Measurements from ENCODE around the gene CROCC2. TPM values are rescaled to one million over a fixed set of nuclear protein-coding genes. Genes with fewer than 3 reads are reported as not detected.

CROCC2 gene
- polyA plus RNA-seq (2011; rRNA removed) (not detected in 2 replicates), polyA minus RNA-seq (2011; rRNA and poly(A)+ RNA removed) (not detected in 2 replicates)

- TF ChIP-seq CTCF (IDR thresholded peaks at IDR 0.05; ENCODE audit: low read depth, low read length), result no peak
- POLR2A ChIA-PET, result no interaction called here
- Histone ChIP-seq H3K27me3 (ENCODE audit: control insufficient read depth, insufficient read depth, low read length) (peaks cover 7% of the 10 kb centered on the region), H3K9me3 (ENCODE audit: control insufficient read depth, insufficient read depth, low read length) (no peaks in the 10 kb centered on the region; the same call in 1 of the 2 replicates), H3K27ac (ENCODE audit: low read depth, low read length) (no peak within 1 kb of the TSS), H3K4me3 (ENCODE audit: low read depth, low read length) (no peak within 1 kb of the TSS)
- no peak for DNase-seq (ENCODE audit: low read depth, low spot score)
- CTCF ChIA-PET, result no interaction called here
Observed at GRCh38 chr2:240906141-240906910, at the start of gene CROCC2. Gene CROCC2 (plus strand): TSS chr2:240906336. CDS start chr2:240906514, 178 bp downstream.

- ChIA-PET POLR2A (no interaction called here), CTCF (interaction anchor here (1.5 kb wide), 1 partner anchor 17 kb away, joined by 4 read pairs; no protein-coding TSS in a partner anchor)
- DNase-seq (ENCODE audit: low read depth, low spot score), result no peak
- Histone ChIP-seq H3K9me3 (ENCODE audit: control insufficient read depth, insufficient read depth, low read length) (peaks cover 13% of the 10 kb centered on the region), H3K4me3 (ENCODE audit: low read depth, low read length) (no peak overlapping the region), H3K27me3 (ENCODE audit: control insufficient read depth, insufficient read depth, low read length) (peaks cover 40% of the 10 kb centered on the region), H3K27ac (ENCODE audit: low read depth, low read length) (no peak overlapping the region)
- TF ChIP-seq CTCF (IDR thresholded peaks at IDR 0.05; ENCODE audit: low read depth, low read length), result no peak
Observed at GRCh38 chr2:240857039-240858008, 48.8 kb upstream of the CROCC2 start.

GRCh38 chr2:240858321-240858720 is 47.8 kb upstream of the CROCC2 start:
- Histone ChIP-seq H3K4me3 (ENCODE audit: low read depth, low read length) (no peak overlapping the region), H3K9me3 (ENCODE audit: control insufficient read depth, insufficient read depth, low read length) (peaks cover 13% of the 10 kb centered on the region), H3K27me3 (ENCODE audit: control insufficient read depth, insufficient read depth, low read length) (peaks cover 42% of the 10 kb centered on the region), H3K27ac (ENCODE audit: low read depth, low read length) (no peak overlapping the region)
- CTCF ChIA-PET, result interaction anchor here (1.5 kb wide), 1 partner anchor 18 kb away, joined by 4 read pairs; no protein-coding TSS in a partner anchor
- POLR2A ChIA-PET, result no interaction called here
- TF ChIP-seq CTCF (IDR thresholded peaks at IDR 0.05; ENCODE audit: low read depth, low read length), result no peak
- DNase-seq (ENCODE audit: low read depth, low spot score), result no peak

GRCh38 chr2:240858871-240859270 is 47.3 kb upstream of the CROCC2 start:
- Histone ChIP-seq H3K27me3 (ENCODE audit: control insufficient read depth, insufficient read depth, low read length) (peaks cover 47% of the 10 kb centered on the region), H3K9me3 (ENCODE audit: control insufficient read depth, insufficient read depth, low read length) (peaks cover 13% of the 10 kb centered on the region), H3K27ac (ENCODE audit: low read depth, low read length) (no peak overlapping the region), H3K4me3 (ENCODE audit: low read depth, low read length) (no peak overlapping the region)
- no peak for DNase-seq (ENCODE audit: low read depth, low spot score)
- no peak for TF ChIP-seq CTCF (IDR thresholded peaks at IDR 0.05; ENCODE audit: low read depth, low read length)
- POLR2A ChIA-PET, result no interaction called here
- CTCF ChIA-PET, result interaction anchor here (1.1 kb wide), 1 partner anchor 19 kb away, joined by 3 read pairs; no protein-coding TSS in a partner anchor

Measured in AG04450 (cell line).